LoVo (cell line): ENCODE results near the gene JAKMIP2.
"Not testable (repeated sequence)": the region's sequence is repeated elsewhere in the genome, so short reads cannot be mapped to it uniquely, and the experiment has no call there.

Experiments
- DNase-seq: peaks from one replicate; pipeline ENCODE4 v3.0.0-alpha.2; 2016; ENCODE audit warnings: low spot score

JAKMIP2 gene

DNA sequence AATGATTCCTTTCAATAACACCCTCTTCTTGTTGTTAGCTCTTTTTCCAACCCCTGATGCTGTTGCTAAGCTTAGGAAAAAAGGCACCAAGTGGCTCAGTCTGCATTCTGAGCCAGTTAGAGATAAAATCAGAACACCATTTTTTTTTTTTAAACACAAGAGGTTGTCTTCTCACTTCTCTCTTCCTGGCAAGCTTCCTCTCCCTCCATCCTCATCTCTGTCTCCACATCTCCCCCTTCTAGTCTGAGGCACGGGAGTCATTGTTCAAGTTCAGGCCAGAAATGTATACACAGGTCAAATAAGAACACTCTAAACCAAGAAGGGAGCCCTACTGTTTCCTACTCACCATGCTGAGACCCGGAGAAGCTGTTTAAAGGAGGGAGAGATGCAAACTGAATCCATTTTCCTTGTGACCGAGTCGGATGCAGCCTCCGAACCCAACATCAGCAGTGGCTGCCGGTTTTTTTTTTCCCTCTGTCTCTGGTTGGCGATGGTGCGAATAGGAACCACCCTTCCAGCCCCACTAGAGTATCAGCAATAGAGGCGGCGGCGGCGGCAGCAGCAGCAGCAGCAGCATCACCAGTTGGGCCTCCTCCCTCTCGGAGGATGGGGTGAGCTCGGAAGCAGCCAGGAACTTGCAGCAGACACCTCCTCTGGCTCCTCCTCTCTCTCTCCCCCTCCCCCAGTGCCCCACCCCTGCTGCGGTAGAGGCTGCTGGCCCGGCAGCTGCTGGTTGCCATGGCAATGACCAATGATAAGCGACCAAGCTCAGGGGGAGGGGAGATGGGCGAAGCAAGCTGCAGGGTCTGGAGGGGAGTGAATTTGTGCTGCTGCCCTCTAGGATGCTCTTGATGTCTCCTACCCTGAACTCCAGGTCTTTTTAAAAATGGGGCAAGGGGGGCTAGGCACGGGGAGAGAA lies at the start of gene JAKMIP2:
Gene JAKMIP2 (minus strand): TSS at position 619 of the 919 bp plus-strand sequence. CDS start 110,922 bp downstream, outside the sequence.
- no peak for DNase-seq

DNA sequence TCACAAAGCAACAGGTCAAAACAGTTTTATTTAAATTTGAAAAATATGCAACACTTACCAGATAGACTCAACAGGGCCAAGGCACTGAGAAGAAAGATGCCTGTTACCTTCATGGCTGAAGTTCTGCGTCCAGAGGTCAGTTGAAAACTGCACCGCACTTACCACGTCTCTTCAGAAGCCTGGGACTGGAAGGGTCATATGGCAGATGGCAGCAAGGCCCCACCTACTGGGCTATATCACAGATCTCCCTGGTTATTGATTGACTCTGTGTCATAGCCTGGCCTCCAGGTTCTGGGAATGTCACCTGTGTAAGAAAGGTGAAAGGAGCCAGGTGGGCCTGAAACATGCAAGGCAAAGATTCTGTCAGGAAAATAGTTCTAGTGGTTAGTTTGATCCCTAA lies 48.9 kb upstream of the JAKMIP2 start, which contains the start of gene SPINK1:
Gene SPINK1 (minus strand): TSS at position 207 of the 400 bp plus-strand sequence. CDS start 94 bp downstream, at position 113.
- DNase-seq, result no peak

DNA sequence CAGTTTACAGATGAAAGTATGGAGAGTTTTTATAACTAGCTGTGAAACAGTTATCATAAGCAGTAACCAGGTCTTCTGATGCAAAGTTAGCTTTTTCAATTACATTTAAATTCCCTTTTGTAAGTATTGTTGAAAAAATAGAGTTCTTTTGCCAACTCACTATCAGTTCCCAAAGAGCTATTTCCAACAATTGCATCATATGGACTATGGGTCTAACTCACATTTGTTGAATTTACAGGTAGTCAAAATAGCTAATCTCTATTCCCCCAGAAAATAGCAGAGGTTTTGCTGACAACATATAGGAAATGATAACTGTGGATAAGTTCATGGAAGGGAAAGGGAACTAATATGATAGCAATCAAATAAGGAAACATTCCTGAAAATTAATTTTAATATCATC lies 47.5 kb upstream of the JAKMIP2 start:
- peak; percentile 29 for DNase-seq

DNA sequence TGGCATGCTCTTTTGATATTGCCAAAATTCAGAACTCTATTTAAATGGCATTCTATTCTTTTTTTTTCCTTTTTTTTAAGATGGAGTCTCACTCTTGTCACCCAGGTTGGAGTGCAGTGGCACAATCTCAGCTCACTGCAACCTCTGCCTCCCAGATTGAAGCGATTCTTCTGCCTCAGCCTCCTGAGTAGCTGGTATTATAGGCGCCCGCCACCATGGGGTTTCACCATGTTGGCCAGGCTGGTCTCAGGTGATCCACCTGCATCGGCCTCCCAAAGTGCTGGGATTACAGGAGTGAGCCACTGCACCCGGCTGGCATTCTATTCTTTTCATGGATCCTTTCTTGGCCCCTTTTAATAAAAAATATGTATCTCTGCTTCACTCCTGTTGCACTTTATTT lies 44.5 kb upstream of the JAKMIP2 start:
- not testable (repeated sequence) for DNase-seq

DNA sequence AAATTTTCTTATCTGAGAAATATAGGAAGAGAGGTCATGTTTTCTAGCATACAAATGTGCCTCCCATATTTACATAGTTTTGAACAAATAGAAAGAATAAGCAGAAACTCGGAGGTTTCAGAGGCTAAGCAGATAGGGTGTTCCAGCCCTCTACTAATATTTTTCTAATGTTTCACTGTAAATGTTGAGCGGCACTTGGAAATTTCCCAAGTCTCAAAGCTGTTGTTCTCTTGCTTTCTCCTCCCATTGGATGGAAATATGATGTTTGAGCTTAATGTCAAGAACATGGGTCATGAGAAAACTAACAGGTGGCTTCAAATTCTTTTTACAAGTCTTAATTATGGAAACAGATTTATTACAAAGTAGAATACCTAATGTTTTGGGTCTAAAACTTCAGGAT lies 43.8 kb upstream of the JAKMIP2 start:
- no peak for DNase-seq

DNA sequence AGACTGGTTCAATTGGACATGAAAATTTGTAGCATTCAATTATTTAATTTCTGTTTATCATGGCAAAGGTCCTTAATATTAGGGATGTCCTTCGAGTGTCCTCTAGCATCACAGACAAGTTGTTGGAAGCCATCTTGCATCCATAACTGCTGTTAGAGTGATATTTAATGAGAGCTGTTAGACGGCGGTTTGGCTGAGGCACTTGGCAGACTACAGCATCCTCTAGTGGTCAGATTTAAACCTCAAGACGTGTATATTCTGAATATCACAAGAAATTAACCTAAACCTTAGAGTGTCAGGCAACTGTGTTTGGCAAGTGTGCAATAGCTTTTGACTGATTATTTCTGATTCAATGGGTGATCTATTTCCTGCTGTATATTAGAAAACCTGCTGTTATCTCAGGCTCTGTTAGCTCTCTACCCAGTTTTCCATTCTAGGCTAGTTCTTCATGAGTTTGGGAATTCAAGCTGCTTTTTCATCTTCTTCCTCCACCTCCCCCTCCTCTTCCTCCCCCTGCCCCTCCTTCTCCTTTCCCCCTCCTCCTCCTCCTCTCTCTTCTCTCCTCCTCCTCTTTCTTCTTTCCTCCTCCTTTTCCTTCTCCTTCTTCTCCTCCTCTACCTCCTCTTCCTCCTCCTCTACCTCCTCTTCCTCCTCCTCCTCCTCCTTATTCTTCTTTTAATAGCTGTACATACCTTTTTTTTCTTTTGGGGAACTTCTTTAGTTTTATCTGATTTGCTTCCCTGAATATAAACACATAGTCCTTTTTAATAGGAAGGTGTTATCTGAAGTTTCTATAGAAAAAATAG lies 40.4 kb upstream of the JAKMIP2 start:
- DNase-seq, result peak; percentile 47

DNA sequence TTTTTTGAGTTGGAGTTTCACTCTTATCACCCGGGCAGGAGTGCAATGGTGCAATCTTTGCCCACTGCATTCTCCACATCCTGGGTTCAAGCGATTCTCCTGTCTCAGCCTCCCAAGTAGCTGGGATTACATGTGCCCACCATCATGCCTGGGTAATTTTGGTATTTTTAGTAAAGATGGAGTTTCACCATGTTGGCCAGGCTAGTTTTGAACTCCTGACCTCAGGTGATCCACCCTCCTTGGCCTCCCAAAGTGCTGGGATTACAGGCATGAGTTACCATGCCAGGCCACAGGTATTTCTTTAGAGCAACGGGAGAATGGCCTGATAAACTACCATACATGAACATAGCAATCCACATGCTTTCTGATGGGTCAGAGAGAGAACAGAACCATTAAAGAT lies 39.7 kb upstream of the JAKMIP2 start:
- DNase-seq, result not testable (repeated sequence)

DNA sequence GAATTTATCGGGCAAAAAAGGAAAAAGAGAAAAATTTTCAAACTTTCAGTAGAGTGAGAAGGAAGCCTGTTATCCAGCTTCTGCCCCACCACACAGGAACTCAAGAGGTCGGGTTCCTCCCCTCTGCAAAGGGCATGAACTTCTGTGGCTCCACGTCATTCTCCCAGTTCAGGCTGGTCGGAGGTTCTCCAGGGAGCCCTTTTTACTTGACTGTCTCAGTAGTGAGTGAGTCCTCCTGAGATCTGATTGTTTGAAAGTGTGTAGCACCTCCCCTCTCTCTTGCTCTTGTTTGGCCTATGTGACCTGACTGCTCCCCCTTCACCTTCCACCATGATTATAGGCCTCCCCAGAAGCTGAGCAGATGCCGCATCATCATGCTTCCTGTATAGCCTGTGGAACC lies 39.2 kb upstream of the JAKMIP2 start:
- DNase-seq, result no peak

DNA sequence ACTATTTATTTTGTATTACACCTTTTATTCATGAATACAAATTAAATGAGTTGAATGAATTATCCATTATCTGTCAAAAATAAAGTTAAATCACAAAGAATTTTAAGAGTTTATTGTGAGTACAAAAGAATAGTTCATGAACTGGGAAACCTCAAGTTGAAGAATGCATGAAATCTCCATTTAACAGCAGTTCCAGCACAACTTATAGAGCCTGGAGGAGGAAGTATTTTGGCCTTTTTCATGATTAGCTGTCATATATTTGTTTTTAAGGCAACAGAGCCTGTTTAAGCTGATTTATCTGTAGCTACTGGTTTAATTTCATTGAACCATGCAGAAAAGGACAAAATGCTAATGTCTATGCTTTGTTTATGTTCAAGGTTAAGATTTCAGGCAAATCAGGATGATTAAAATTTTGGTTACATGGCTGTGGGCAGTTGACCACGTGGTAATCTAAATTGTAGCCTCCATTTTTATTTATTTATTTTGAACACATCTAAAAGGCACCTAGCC lies 36.8 kb upstream of the JAKMIP2 start:
- DNase-seq, result no peak

DNA sequence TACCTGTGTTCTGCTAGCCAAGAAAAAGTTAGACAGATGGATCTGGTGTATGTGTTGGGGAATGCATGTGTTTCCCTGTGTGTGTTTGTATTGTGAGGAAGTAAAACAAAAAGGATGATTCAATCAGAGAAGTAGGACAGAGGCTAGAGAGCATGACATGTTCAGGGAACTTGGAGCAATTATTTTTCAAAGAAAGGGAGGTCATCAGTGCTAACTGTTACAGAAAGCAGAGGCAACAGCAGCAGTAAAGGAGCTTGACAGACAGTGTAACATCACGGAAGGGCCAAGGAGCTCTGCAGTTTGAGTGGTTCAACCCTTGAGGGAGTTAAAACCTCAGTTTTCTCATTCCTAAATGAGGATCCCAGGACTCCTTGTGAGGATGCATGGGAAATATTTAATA lies 35.8 kb upstream of the JAKMIP2 start:
- no peak for DNase-seq

DNA sequence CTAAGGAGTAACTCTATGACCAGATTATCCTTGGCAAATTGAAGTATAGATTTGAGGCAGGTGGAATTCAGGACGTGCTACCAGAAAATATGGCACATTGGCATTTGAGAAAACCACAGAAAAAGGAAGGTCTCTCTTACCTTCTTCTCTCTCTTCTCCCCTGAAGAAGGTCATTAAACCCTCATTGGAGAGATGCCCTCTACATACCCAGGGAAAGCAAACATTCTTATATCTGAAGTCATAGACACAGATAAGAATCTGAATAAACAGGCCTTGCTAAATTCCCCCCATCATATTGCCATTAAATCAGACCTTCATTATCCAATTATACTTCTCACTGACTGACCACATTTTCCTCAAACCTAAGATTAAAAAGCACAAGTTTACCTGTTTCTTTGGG lies 31.2 kb upstream of the JAKMIP2 start:
- DNase-seq, result no peak

DNA sequence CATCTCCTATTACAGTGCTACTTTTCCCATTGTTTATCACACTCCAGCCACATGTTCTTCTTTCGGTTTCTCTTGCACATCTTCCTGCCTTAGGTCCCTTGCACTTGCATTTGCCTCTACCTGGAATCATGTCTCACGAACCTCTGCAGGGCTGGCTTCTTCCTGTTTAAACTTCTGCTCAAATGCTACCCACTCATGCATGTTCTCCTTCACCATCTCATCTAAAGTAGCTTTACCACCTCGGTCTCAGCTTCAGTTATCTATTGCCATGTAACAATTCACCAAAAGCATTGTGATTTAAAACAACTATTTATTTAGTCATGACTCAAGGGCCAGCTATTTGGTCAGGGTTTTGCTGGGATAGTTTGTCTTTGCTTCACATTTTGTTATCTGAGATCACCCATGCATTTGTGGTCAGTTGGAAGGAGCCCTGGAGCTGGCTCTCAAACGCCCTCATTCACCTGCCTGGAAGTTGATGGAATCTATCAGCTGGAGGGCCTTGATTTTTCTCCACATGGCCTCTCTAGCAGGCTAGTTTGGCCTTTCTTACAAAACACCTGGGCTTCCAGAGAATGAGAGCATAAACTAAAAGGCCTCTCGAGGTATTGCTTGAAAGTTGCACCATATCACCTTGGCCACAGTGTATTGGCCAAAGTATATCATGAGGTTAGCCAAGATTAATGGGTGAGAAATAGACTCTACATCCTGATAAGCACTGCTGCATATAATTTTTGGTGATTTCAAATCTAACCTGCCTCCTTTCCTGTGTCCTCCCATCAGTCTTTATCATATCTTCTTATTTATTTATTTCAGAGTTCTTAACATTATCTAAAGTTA lies 27.5 kb upstream of the JAKMIP2 start:
- DNase-seq, result no peak

DNA sequence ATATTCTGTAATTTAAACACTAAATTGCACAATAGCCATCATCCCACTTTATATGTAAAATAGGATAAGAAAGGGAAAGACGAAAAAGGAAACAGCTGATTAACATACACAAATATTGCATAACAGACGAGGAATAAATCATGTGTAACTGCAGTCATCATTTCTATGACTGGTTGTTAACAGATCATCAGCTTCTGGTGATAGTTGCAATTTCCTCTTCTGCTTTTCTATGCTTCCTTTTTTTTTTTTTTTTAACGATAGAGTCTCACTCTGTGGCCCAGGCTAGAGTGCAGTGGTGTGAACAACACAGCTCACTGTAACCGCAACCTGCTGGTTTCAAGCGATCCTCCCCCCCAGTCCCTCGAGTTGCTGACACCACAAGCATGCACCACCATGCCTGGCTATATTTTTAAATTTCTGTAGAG lies 22.5 kb upstream of the JAKMIP2 start:
- no peak for DNase-seq

DNA sequence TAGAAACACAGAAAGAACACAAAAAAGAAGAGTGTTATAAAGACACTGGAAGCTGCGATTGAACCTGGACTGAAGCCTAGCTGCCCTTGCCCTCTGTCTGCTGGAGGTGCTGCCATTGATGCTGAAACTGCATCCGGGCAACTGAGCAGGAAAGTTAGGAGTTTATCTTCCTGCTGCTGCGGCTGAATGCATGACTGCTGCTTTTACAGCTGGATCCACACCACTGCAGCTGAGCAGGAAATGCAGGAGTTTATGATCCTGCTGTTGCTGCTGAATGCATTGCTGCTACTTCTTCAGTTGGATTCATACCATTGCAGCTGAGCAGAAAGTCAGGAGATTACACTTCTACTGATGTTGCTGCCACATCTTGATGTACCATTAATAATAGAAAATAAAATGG lies 21.8 kb upstream of the JAKMIP2 start:
- DNase-seq, result no peak

DNA sequence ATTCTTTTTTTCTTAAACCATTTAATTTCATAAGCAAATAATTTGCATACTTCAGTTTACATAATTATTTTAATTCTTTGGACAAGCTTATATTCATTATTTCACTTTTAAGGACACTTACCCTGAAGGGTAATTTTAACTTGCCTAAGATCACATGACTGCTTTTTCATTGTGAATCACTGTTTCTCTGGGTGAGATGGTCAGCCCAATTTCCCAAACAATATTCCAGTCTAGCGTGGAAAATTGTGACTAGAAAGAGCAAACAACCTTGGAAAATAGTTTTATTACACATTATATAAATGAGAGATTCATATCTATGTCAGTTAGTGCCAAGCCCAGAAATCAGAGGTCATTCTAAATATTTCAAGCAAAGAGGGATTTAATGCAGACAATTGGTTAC lies 21.4 kb upstream of the JAKMIP2 start:
- DNase-seq, result no peak

DNA sequence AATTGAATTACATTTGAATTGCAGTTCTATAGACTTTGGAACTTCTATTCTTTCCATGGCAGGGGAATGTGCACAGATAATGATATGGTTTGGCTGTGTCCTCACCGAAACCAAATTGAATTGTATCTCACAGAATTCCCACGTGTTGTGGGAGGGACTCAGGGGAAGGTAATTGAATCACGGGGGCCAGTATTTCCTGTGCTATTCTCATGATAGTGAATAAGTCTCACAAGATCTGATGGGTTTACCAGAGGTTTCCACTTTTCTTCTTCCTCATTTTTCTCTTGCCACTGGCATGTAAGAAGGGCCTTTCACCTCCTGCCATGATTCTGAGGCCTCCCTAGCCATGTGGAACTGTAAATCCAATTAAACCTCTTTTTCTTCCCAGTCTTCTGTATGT lies 20.6 kb upstream of the JAKMIP2 start:
- DNase-seq, result not testable (repeated sequence)

DNA sequence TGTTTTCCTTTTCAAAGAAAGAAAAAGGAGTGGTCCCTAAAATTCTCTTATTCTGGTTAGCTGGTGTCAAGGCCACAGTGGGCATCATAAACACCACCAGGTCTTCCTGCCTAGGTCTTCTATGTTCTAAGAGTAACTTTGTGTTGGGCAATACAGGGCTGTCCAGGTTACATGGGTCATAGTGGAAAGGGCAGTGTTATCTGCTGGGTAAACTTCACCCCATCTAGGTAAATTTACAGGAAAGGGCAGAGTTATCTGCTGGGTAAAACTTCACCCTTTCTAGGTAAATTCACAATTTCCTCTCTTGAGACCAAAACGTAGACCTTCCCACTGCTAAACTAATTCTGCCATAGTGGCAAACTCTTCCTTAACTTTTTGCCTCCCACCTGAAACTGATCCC lies 18.9 kb upstream of the JAKMIP2 start:
- no peak for DNase-seq

DNA sequence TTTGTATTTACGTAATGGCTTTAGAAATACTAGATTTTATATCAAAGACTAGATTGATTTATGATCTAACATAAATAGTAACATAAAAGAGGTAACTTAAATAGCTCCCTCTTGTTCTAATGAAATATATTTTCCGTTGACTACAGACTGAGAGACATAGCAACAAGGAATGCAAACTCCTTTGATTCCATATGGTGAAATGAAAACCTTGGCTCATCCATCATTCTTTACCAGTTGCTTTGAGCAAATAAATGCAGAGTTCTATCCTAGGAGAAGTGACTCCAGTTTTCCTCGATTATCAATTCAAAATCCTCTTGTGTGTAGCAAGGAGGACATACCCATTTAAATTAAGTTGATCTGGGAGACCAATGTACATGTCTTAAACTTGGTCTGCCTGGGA lies 18.0 kb upstream of the JAKMIP2 start:
- DNase-seq, result no peak

DNA sequence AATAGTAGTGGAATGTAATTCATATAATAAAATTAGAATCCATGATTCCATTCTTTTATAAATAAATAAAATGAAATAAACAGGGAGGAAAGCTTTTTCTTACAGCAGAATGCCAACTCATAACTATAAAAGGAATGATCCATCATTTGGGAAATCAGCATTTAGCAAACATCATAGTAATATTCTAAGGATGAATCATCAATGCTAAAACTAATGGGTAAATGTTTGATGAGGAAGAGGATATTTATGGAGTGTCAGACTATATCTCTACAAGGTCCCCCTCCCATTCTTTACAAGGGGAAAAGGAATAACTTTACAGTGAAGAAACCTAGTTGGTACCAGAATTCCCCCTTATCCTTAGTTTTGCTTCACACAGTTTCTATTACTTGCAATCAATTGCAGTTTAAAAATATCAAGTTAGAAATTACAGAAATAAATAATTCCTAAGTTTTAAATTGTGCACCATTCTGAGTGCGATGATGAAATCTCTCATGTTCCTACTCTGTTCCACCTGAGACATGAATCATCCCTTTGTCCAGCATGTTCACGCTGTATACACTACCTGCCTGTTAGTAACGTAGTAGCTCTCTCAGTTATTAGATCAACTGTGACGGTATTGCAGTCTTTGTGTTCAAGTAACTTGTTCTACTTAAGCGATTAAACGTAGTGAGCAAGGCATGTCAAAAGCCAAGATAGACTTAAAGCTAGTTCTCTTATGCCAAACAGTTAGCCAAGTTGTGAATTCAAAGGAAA lies 14.2 kb upstream of the JAKMIP2 start:
- no peak for DNase-seq

DNA sequence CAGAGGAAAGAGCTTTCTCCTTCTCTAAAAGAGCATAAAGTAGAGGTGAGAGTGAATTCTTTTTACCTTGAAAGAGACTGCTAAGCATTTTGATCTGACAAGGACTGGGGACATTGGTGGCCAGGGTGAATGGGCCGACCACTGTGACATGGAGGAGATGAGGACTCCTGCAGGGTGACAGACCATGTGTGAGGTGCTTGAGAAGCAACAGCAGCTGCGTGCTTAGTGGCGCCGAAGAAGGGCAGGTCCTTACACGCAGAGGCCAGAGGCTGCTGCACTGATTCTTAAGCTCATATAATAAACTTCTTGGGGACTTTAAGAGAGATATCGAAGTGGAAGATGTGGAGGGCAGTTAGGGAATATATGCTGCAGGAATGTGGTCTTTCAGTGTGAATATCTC lies 8.7 kb upstream of the JAKMIP2 start:
- no peak for DNase-seq

DNA sequence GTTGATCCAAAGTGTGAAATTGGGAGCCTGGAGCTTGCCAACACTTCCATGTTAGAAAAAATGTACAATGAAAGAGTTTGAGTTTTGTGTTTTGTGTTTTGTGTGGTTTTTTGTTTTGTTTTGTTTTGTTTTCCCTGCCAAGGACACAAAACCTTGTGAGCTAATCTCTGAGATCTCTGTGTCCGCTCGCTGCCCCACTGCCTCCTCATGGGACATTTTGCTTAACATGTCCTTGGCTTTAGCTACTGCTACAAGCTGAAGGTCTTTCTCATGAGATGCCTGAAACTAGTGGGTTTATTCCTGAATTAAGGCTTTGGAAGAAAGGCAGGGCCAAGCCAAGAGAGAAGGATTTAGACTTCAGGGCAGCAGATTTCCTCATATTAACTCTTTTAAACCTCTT lies 7.3 kb upstream of the JAKMIP2 start:
- DNase-seq, result no peak
